Measurements from ENCODE around the gene EPHA6.

DNA sequence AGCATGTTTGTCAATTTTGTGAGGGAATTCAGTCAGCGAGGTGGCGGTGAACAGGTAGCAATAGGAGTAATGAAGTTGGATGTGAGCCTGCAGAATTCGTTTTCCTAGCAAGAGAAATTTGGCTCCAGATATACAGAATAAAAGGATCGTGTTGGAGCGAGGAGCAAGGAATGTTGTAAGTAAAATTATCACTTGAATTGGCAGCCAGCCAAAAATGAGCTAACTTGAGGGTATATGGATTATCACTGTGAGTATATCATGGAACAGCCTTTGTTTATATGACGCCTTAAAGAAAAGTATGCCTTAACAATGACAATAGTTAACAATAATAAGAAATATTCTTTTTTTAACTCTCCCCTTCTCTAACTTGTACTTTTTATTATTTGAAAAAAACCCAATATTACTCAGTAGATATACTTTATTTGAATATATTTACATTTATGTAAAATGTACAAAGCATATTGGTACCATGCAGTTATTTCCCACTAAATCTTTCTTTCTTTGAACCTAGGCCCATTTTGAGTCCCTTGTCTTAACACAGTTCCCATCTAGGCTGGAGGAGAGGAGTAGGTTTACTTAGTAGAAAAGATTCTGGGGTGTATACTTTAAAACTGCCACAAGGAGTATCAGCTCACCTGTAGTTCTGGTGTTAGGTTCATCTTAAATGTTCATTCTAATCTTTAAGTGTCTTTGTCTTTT is 29.3 kb downstream of the EPHA6 start:
- TF ChIP-seq, protein P1, sequence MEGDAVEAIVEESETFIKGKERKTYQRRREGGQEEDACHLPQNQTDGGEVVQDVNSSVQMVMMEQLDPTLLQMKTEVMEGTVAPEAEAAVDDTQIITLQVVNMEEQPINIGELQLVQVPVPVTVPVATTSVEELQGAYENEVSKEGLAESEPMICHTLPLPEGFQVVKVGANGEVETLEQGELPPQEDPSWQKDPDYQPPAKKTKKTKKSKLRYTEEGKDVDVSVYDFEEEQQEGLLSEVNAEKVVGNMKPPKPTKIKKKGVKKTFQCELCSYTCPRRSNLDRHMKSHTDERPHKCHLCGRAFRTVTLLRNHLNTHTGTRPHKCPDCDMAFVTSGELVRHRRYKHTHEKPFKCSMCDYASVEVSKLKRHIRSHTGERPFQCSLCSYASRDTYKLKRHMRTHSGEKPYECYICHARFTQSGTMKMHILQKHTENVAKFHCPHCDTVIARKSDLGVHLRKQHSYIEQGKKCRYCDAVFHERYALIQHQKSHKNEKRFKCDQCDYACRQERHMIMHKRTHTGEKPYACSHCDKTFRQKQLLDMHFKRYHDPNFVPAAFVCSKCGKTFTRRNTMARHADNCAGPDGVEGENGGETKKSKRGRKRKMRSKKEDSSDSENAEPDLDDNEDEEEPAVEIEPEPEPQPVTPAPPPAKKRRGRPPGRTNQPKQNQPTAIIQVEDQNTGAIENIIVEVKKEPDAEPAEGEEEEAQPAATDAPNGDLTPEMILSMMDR (IDR thresholded peaks at IDR 0.05; ENCODE audit: borderline replicate concordance, extremely low read depth, low read length, poor library complexity, severe bottlenecking): no peak
- no peak for TF ChIP-seq EZH2 (IDR thresholded peaks at IDR 0.05; ENCODE audit: borderline replicate concordance, low read depth, low read length, severe bottlenecking)

Measured in DND-41 (cell line).